SK-N-SH (cell line): ENCODE measurements around the gene ATXN2.

Source experiments
- CTCF ChIP-seq: fragments of 200-600 bp; sonication (generic); IDR thresholded peaks from 2 replicates; pipeline ENCODE4 v1.6.1; 2017; ENCODE audit warnings: antibody characterized with exemption, mild to moderate bottlenecking, moderate library complexity
- EZH2phosphoT487 ChIP-seq: fragments of 200-600 bp; sonication (generic); IDR thresholded peaks from 2 replicates; pipeline ENCODE4 v1.6.1; 2017; ENCODE audit warnings: low read depth, mixed run types, mild to moderate bottlenecking, antibody characterized with exemption, moderate library complexity, borderline replicate concordance
- POLR2AphosphoS5 ChIP-seq: IDR thresholded peaks from 2 replicates; pipeline ENCODE4 v1.6.1; 2012; ENCODE audit warnings: low read depth, low read length
- RCOR1 ChIP-seq: fragments of 150-350 bp; IDR thresholded peaks from 2 replicates; pipeline ENCODE4 v1.6.1; 2017; ENCODE audit warnings: antibody characterized with exemption, low read length
- RFX5 ChIP-seq: IDR thresholded peaks from 2 replicates; pipeline ENCODE4 v1.6.1; 2012; ENCODE audit warnings: mild to moderate bottlenecking, improper control_type of control experiment, low read length
- RXRA ChIP-seq: IDR thresholded peaks from 2 replicates; pipeline ENCODE4 v1.4.0; 2012; ENCODE audit warnings: low read depth, mild to moderate bottlenecking, borderline replicate concordance
- SIN3A ChIP-seq: IDR thresholded peaks from 2 replicates; pipeline ENCODE4 v1.6.1; 2012; ENCODE audit warnings: low read depth, mild to moderate bottlenecking, low read length, moderate library complexity, borderline replicate concordance

- TF ChIP-seq RCOR1: no peak
- TF ChIP-seq CTCF: no peak
- no peak for TF ChIP-seq POLR2AphosphoS5
- no peak for TF ChIP-seq RXRA
- no peak for TF ChIP-seq SIN3A
- no peak for TF ChIP-seq EZH2phosphoT487
- no peak for TF ChIP-seq RFX5
Measured at GRCh38 chr12:111628505-111629260, 29.6 kb upstream of the ATXN2 start.
